Stimulated activated naive B cell treated with anti-CD40 and anti-IgM and Interleukin-4, amounts not matched to agents 10 μg/mL and 1 μg/mL and 100 μg/mL, for 72 hours (primary cell): ENCODE data around the gene E2F4.
A peak's percentile ranks its signal among the peaks of the same experiment; 100 is the strongest.

Experiments used
- ATAC-seq, 2 donors: fragments of 150-1000 bp; cut with Tn5 transposase; replicated peaks; 2 replicates each; pipeline ENCODE4 v1.10.0; 2021; ENCODE audit warnings: moderate library complexity in 1 of 2
- DNase-seq: peaks from one replicate; pipeline ENCODE4 v3.0.0; 2021
- H3K27ac Mint-ChIP-seq: one replicate; pipeline ENCODE4 v1.8.0; 2022; ENCODE audit warnings: mild to moderate bottlenecking, mixed read lengths
- H3K27me3 Mint-ChIP-seq, 2 donors: one replicate each; pipeline ENCODE4 v1.8.0; 2022; ENCODE audit warnings: mixed read lengths in 2 of 2
- H3K36me3 Mint-ChIP-seq, 2 donors: one replicate each; pipeline ENCODE4 v1.8.0; 2022; ENCODE audit warnings: mixed read lengths in 2 of 2, mild to moderate bottlenecking in 1 of 2
- H3K4me1 Mint-ChIP-seq, 2 donors: one replicate each; pipeline ENCODE4 v1.8.0; 2022; ENCODE audit warnings: mixed read lengths in 2 of 2, mild to moderate bottlenecking in 1 of 2
- H3K4me3 Mint-ChIP-seq, 2 donors: one replicate each; pipeline ENCODE4 v1.8.0; 2022; ENCODE audit warnings: mild to moderate bottlenecking in 2 of 2, mixed read lengths in 2 of 2, moderate library complexity in 1 of 2
- H3K9me3 Mint-ChIP-seq, 2 donors: one replicate each; pipeline ENCODE4 v1.8.0; 2022; ENCODE audit warnings: mixed read lengths in 2 of 2, mild to moderate bottlenecking in 1 of 2

The E2F4 gene

GRCh38 chr16:67244387-67245185, 52.6 kb downstream of the E2F4 start:
- peak overlapping the region; percentile 96 for H3K27ac Mint-ChIP-seq

GRCh38 chr16:67245186-67245585, 53.2 kb downstream of the E2F4 start:
- DNase-seq: no peak
- Mint-ChIP-seq H3K9me3 (no peaks in the 10 kb centered on the region), H3K27me3 (peaks cover 10 to 11% of the 10 kb centered on the region in 2 donors), H3K4me3 (peak overlapping the region; percentile 92 to 96), H3K27ac (peak overlapping the region; percentile 96), H3K36me3 (peaks cover 3 to 10% of the 10 kb centered on the region in 2 donors), H3K4me1 (peaks cover 44 to 80% of the 10 kb centered on the region in 2 donors)
- no peak for ATAC-seq

More at GRCh38 chr16:67244387-67245185, 52.6 kb downstream of the E2F4 start:
- Mint-ChIP-seq H3K27me3 (peaks cover 4 to 5% of the 10 kb centered on the region in 2 donors), H3K36me3 (peaks cover 3 to 13% of the 10 kb centered on the region in 2 donors), H3K4me1 (peaks cover 38 to 75% of the 10 kb centered on the region in 2 donors), H3K9me3 (no peaks in the 10 kb centered on the region), H3K4me3 (peak overlapping the region; percentile 92 to 96)
- peak; percentile 91 for DNase-seq
- peak; percentile 67 to 72 for ATAC-seq

- H3K4me1 Mint-ChIP-seq: peaks cover 44 to 80% of the 10 kb centered on the region in 2 donors
- ATAC-seq (peak in 1 of 2 donors; percentile 7), DNase-seq (no peak)
- peaks cover 3 to 10% of the 10 kb centered on the region in 2 donors for H3K36me3 Mint-ChIP-seq
- H3K9me3 Mint-ChIP-seq: no peaks in the 10 kb centered on the region
- H3K27ac Mint-ChIP-seq: peak overlapping the region; percentile 56
- peak overlapping the region; percentile 92 to 96 for H3K4me3 Mint-ChIP-seq
- peaks cover 15 to 16% of the 10 kb centered on the region in 2 donors for H3K27me3 Mint-ChIP-seq
Observed at GRCh38 chr16:67245674-67246080, 53.7 kb downstream of the E2F4 start.

- Mint-ChIP-seq H3K9me3 (no peaks in the 10 kb centered on the region), H3K27ac (peak overlapping the region; percentile 92), H3K36me3 (peaks cover 3 to 9% of the 10 kb centered on the region in 2 donors), H3K27me3 (peaks cover 16 to 18% of the 10 kb centered on the region in 2 donors), H3K4me3 (peak overlapping the region; percentile 92 to 96), H3K4me1 (peaks cover 43 to 78% of the 10 kb centered on the region in 2 donors)
- ATAC-seq: peak; percentile 26 to 33
- DNase-seq: peak; percentile 69
Observed at GRCh38 chr16:67246081-67246755, 54.3 kb downstream of the E2F4 start.

GRCh38 chr16:67246756-67247191, 54.8 kb downstream of the E2F4 start:
- H3K27ac Mint-ChIP-seq: peak overlapping the region; percentile 92
- H3K27me3 Mint-ChIP-seq: peaks cover 18 to 22% of the 10 kb centered on the region in 2 donors
- H3K4me3 Mint-ChIP-seq: peak overlapping the region; percentile 92 to 96
- H3K9me3 Mint-ChIP-seq: no peaks in the 10 kb centered on the region
- DNase-seq: peak; percentile 60
- peaks cover 40 to 72% of the 10 kb centered on the region in 2 donors for H3K4me1 Mint-ChIP-seq
- ATAC-seq: peak; percentile 6 to 17
- H3K36me3 Mint-ChIP-seq: peaks cover 3 to 4% of the 10 kb centered on the region in 2 donors

GRCh38 chr16:67247192-67248072, 55.5 kb downstream of the E2F4 start, which contains the start of gene FHOD1:
TSS of gene FHOD1 (minus strand) at chr16:67247481. CDS start at chr16:67247410, 71 bp downstream.
- peak; percentile 98 for DNase-seq
- Mint-ChIP-seq H3K4me1 (peaks cover 39 to 66% of the 10 kb centered on the region in 2 donors), H3K27me3 (peaks cover 21 to 27% of the 10 kb centered on the region in 2 donors), H3K27ac (peak within 1 kb of the TSS; percentile 97), H3K4me3 (peak within 1 kb of the TSS; percentile 92 to 96), H3K36me3 (peaks cover 2 to 4% of the 10 kb centered on the region in 2 donors), H3K9me3 (no peaks in the 10 kb centered on the region)
- peak; percentile 55 to 69 for ATAC-seq

GRCh38 chr16:67248073-67248400, 56.1 kb downstream of the E2F4 start:
- H3K27me3 Mint-ChIP-seq: peaks cover 26 to 33% of the 10 kb centered on the region in 2 donors
- peaks cover 37 to 62% of the 10 kb centered on the region in 2 donors for H3K4me1 Mint-ChIP-seq
- DNase-seq (no peak), ATAC-seq (no peak)
- peaks cover 0 to 8% of the 10 kb centered on the region in 2 donors for H3K36me3 Mint-ChIP-seq
- H3K9me3 Mint-ChIP-seq: no peaks in the 10 kb centered on the region
- peak overlapping the region; percentile 92 to 96 for H3K4me3 Mint-ChIP-seq
- peak overlapping the region; percentile 97 for H3K27ac Mint-ChIP-seq
